ENCODE measurements around the gene BACH2.

The BACH2 gene

DNA sequence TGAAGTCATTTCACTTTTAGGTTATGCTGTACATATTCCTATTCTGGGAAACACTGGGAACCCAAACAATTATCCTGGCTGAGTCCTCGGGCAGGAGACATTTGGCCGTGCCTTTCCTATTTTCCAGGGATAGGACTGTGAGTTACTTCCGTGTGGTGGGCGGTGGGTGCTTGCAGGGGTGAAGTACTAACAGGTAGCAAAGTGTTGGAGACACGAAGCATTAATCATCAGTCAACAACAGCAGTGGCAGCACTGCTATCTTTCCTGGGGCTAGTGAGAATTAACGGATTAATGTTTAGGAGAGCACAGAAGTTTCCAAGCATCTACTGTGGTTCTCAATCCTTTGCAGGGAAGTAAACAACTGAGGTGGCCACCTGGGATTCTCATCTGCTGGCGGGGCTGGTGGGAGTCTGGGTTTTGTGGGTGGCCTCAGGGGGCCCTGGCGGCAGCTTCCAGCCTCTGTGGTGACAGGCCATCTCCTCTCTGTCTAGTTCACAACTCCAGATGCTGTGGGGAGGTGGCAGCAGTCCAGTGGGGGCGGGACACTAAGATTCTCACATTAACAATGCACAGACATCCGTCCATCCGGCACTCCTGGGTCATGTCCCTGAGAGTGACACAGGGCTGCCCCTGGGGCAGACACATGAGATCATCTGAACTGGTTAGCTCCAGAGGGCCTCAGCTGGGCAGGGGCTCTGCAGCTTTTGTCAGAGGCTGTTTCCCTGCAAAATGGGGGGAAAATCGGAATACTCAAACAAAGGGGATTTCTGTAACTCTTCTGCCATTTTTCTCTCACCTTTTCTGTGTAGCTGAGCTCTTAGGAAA is 311.5 kb downstream of the BACH2 start:
- TF ChIP-seq, protein P1, sequence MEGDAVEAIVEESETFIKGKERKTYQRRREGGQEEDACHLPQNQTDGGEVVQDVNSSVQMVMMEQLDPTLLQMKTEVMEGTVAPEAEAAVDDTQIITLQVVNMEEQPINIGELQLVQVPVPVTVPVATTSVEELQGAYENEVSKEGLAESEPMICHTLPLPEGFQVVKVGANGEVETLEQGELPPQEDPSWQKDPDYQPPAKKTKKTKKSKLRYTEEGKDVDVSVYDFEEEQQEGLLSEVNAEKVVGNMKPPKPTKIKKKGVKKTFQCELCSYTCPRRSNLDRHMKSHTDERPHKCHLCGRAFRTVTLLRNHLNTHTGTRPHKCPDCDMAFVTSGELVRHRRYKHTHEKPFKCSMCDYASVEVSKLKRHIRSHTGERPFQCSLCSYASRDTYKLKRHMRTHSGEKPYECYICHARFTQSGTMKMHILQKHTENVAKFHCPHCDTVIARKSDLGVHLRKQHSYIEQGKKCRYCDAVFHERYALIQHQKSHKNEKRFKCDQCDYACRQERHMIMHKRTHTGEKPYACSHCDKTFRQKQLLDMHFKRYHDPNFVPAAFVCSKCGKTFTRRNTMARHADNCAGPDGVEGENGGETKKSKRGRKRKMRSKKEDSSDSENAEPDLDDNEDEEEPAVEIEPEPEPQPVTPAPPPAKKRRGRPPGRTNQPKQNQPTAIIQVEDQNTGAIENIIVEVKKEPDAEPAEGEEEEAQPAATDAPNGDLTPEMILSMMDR (IDR thresholded peaks at IDR 0.05; ENCODE audit: low read depth, low read length) = no peak
- H3K4me3 ChIP-seq (ENCODE audit: low read depth, low read length) = no peak overlapping the region

DNA sequence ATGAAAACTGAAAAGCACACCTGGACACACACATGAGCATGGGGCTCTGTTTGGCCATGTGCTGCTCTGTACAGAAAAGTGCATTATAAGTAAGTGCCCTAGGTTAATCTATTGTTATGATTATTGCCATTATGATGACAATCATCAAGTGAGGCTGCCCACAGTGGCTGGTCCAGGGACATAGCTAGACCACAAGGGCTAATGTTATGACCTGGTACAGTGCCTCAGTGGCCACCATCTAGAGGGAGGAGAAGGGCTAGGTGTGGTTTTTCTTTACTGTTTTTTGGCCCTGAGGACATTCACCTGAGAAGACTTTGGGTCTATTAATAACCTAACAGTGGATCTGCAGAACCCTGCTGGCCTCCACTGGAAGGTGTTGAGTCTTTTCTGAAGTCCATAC is 316.3 kb downstream of the BACH2 start:
- TF ChIP-seq, protein P1 (IDR thresholded peaks at IDR 0.05; ENCODE audit: low read depth, low read length) = no peak
- H3K4me3 ChIP-seq (ENCODE audit: low read depth, low read length) = no peak overlapping the region

DNA sequence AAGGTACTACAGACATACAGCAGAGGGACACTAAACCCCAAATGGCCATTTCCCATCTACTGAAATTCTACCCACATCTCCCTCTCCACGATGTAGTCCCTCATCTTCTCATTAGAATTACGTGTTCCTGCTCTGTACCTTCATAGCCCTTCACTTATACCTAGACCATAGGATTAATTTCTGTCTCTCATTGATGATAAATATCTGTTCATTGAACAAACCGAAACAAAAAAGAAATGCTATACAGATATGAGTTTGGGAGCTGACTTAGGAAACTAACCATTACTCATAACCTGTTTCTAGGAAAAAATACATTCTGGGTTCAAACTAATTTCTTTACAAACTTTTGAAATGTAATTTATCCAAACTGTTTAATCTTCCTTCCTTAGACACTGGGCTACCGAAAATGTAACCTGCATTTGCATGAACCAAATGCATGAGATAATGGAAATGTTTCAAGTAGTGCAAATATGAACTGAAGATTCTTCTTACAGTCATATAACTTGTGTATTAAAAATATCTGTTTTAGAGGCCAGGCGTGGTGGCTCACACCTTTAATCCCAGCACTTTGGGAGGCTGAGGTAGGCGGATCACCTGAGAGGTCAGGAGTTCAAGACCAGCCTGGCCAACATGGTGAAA is 317.0 kb downstream of the BACH2 start:
- TF ChIP-seq, protein P1 (IDR thresholded peaks at IDR 0.05; ENCODE audit: low read depth, low read length) = no peak
- H3K4me3 ChIP-seq (ENCODE audit: low read depth, low read length) = no peak overlapping the region

DNA sequence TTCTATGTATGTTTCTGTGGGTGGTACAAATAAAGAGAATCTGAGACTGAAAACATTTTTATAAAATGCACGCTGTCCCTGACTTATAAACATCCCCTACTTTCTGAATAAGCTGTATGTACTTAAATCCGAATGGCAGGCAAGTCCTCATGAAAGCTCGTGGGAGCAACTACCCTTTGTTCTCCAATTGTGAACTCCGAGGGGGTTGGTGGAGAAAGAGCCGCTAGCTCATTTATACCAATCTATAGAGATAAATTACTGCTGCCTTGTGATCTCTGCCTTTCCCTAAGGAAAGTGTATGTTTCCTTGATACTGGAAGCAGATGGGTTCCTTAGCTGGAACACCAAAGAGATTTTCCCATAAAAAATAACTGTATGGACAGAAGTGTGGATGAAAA is 317.9 kb downstream of the BACH2 start:
- H3K4me3 ChIP-seq (ENCODE audit: low read depth, low read length) = no peak overlapping the region
- TF ChIP-seq, protein P1 (IDR thresholded peaks at IDR 0.05; ENCODE audit: low read depth, low read length) = no peak

DNA sequence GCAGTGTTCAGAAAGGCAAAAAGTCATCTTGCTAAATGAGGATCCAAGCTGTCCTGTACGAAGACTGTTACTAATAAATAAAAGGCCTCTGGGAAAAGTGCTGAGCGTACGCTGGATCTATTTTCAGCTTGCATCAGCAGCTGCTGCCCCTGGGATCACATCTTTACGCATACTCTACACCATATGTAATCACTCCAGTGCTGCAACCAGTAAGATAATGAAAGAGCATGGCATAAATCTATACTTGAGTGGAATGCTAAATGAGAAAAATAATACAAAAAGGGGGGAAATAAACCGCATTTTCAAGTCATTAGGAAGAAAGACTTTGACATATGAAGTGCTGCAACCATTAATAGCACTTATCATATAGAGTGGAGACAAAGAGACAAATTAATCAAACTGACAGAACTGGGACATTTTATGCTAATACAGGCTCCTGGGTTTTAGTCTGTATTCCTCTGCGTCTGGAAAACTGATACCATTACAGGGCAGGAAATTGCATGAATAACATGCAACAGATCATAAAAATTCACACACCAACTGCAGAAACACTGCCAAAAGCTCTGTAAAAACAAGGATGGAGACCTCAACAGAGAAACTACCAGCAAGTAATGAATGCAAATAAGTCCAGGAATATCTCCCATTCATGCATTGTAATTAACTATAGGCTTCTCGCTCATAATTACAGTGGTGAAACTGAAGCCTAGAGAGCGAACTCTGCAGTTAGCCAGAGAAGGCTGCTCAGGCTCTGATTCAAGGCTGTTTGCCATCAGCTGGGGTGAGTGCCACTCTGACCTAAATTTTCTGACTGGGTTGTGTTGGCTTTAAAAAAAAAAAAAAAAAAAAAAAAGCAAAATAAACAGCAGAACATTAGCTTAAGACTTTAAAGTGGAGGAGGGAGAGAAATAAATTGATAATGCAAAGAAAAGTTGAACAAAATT is 318.6 kb downstream of the BACH2 start:
- H3K4me3 ChIP-seq (ENCODE audit: low read depth, low read length) = no peak overlapping the region
- TF ChIP-seq, protein P1 (IDR thresholded peaks at IDR 0.05; ENCODE audit: low read depth, low read length) = no peak

DNA sequence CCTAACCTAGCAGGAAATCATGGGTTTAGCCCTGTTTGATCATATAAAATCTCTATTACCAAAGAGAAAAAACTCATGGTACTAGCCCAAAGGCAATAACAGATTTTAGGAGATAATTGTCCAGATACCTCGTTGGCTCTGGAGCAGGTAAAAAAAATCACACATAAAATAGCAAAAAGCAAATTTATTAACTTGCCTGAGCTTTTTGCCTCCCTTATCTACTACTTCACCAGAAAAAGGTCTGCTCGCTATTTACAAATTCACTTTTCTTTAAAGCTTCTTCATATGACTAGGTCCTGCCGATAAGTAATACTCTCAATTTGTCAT is 320.0 kb downstream of the BACH2 start:
- TF ChIP-seq, protein P1 (IDR thresholded peaks at IDR 0.05; ENCODE audit: low read depth, low read length) = no peak
- no peak overlapping the region for H3K4me3 ChIP-seq (ENCODE audit: low read depth, low read length)
